GM12864 (cell line): Measurements from ENCODE around the gene SPDYE4.

Experiments
- DNase-seq: peaks from one replicate; pipeline ENCODE4 v3.0.0-alpha.2; 2011; ENCODE audit warnings: low read depth
- H3K4me3 ChIP-seq: 2 replicates; pipeline ENCODE4 v1.5.1; 2011; ENCODE audit warnings: mild to moderate bottlenecking, low read depth, low read length, control low read depth
- CTCF ChIP-seq: IDR thresholded peaks from 2 replicates; pipeline ENCODE4 v1.5.1; 2011; ENCODE audit warnings: low read depth, mild to moderate bottlenecking, moderate library complexity, low read length, control low read depth, inconsistent platforms; ENCODE audit errors: missing control alignments

Gene SPDYE4

GRCh38 chr17:8799570-8800212 lies 41.3 kb upstream of the SPDYE4 start:
- TF ChIP-seq CTCF = no peak
- DNase-seq = no peak
- no peak overlapping the region for H3K4me3 ChIP-seq

GRCh38 chr17:8798846-8799569 lies 40.7 kb upstream of the SPDYE4 start, which contains the start of gene MFSD6L:
Gene MFSD6L, minus strand, starts transcription at chr17:8799365. Its CDS starts 245 bp downstream, at chr17:8799120.
- DNase-seq = no peak
- no peak within 1 kb of the TSS for H3K4me3 ChIP-seq
- TF ChIP-seq CTCF = no peak

DNA sequence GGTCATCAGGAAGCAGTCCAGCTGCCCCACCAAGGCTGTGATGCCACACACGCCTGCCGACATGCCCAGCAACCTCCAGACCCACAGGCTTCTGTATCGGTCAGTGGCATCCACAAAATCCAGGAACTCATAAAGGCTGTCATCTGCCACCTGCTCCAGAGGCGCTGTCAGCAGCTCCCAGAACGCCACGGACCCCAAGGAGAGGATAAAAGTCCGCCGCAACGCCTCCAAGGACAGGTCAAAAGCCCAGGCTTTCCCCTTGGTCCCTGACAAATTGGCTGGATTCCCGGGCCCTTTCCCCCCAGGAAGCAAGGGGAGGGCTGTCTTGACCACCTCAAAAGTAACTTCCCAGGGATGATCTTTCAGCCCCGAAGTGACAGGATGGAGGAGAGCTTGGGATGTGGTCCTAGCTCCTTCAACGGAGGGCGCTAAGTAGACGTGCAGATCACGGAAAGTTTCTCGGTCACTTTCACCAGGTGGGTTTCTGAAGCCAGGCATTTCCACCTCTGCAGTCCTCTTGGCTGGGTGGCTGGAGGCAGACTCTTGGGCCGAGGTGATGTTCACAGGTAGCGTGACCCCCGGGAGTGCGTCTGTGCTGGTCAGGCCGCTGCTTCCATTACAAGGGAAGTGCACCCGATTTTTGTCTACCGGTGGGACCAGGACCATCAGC lies 40.0 kb upstream of the SPDYE4 start:
- no peak for TF ChIP-seq CTCF
- H3K4me3 ChIP-seq = no peak overlapping the region
- no peak for DNase-seq

GRCh38 chr17:8797621-8798175 lies 39.4 kb upstream of the SPDYE4 start:
- no peak overlapping the region for H3K4me3 ChIP-seq
- TF ChIP-seq CTCF = no peak
- DNase-seq = no peak

- H3K4me3 ChIP-seq = no peak overlapping the region
- no peak for TF ChIP-seq CTCF
- DNase-seq = no peak
These were observed 36.3 kb upstream of the SPDYE4 start for GRCh38 chr17:8794636-8795035.

DNA sequence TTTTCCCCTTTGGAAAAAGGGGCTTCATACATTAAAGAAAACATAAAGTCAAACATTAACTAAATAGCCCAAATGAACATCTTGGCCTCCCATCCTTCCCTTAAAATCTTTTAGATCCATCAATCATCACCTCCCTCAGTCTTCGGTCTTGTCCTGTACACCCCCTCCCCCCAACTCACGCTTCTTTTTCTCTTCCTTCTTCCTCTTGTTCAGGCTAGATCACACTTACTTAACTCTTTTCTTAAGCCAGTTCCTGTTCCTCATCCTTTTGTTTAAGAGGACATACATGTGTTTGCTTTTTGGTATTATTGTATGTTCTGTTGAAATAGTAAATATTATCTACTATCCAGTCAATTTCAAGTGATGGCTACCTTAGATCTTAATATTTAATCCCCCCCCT lies 35.3 kb upstream of the SPDYE4 start:
- no peak for DNase-seq
- H3K4me3 ChIP-seq = no peak overlapping the region
- no peak for TF ChIP-seq CTCF
